NCI-H2227 (cell line): ENCODE measurements around the gene CFAP126.
"Not testable (repeated sequence)": the region's sequence is repeated elsewhere in the genome, so short reads cannot be mapped to it uniquely, and the experiment has no call there.

ENCODE experiments used
- DNase-seq: peaks from one replicate; lab custom pipeline; 2025; ENCODE audit not compliant: unreplicated experiment; lab: John Stamatoyannopoulos, UW

The CFAP126 gene

GRCh38 chr1:161367684-161368400, at the start of gene CFAP126:
TSS of gene CFAP126 (minus strand) at chr1:161367876. CDS start at chr1:161367868, 8 bp downstream.
- peak; percentile 83 for DNase-seq

- DNase-seq = not testable (repeated sequence)
Observed at GRCh38 chr1:161413050-161413449, 45.4 kb upstream of the CFAP126 start.

- DNase-seq = not testable (repeated sequence)
Observed at GRCh38 chr1:161410636-161410970, 42.9 kb upstream of the CFAP126 start.

- DNase-seq = not testable (repeated sequence)
Observed at GRCh38 chr1:161409848-161410635, 42.4 kb upstream of the CFAP126 start.

GRCh38 chr1:161408429-161409052, 40.9 kb upstream of the CFAP126 start:
- DNase-seq = no peak

- no peak for DNase-seq
Observed at GRCh38 chr1:161407451-161407985, 39.8 kb upstream of the CFAP126 start.

GRCh38 chr1:161406551-161406950, 38.9 kb upstream of the CFAP126 start:
- not testable (repeated sequence) for DNase-seq

- no peak for DNase-seq
Observed at GRCh38 chr1:161404051-161404597, 36.4 kb upstream of the CFAP126 start.

GRCh38 chr1:161402446-161402845, 34.8 kb upstream of the CFAP126 start:
- no peak for DNase-seq

- peak; percentile 91 for DNase-seq
Observed at GRCh38 chr1:161399257-161399998, 31.8 kb upstream of the CFAP126 start.

GRCh38 chr1:161398900-161399256, 31.2 kb upstream of the CFAP126 start:
- no peak for DNase-seq

GRCh38 chr1:161397038-161397437, 29.4 kb upstream of the CFAP126 start:
- not testable (repeated sequence) for DNase-seq

GRCh38 chr1:161393151-161393550, 25.5 kb upstream of the CFAP126 start:
- no peak for DNase-seq

GRCh38 chr1:161391611-161392010, 23.9 kb upstream of the CFAP126 start:
- no peak for DNase-seq

- DNase-seq = not testable (repeated sequence)
Observed at GRCh38 chr1:161391136-161391535, 23.5 kb upstream of the CFAP126 start.

GRCh38 chr1:161390559-161390858, 22.8 kb upstream of the CFAP126 start:
- DNase-seq = no peak

GRCh38 chr1:161389691-161390558, 22.2 kb upstream of the CFAP126 start:
- DNase-seq = peak; percentile 98

- not testable (repeated sequence) for DNase-seq
Observed at GRCh38 chr1:161389158-161389557, 21.5 kb upstream of the CFAP126 start.

- no peak for DNase-seq
Observed at GRCh38 chr1:161388639-161389038, 21.0 kb upstream of the CFAP126 start.
